GM18909 (cell line): Measurements from ENCODE around the gene EXOC4.
"Not testable (repeated sequence)": the region's sequence is repeated elsewhere in the genome, so short reads cannot be mapped to it uniquely, and the experiment has no call there.

Experiments used
- ATAC-seq: cut with Tn5 transposase; IDR thresholded peaks from one replicate; pipeline ENCODE4 v1.9.1; 2021; ENCODE audit warnings: mild to moderate bottlenecking; ENCODE audit not compliant: unreplicated experiment, poor library complexity

The EXOC4 gene

GRCh38 chr7:133983685-133984419 lies 731.0 kb downstream of the EXOC4 start:
- no peak for ATAC-seq

- ATAC-seq: no peak
Measured at GRCh38 chr7:133985300-133985699, 732.4 kb downstream of the EXOC4 start.

- ATAC-seq: no peak
Measured at GRCh38 chr7:133987582-133987981, 734.7 kb downstream of the EXOC4 start.

GRCh38 chr7:133993547-133993946 lies 740.7 kb downstream of the EXOC4 start:
- no peak for ATAC-seq

- not testable (repeated sequence) for ATAC-seq
Measured at GRCh38 chr7:133994100-133994499, 741.2 kb downstream of the EXOC4 start.

GRCh38 chr7:133997463-133997862 lies 744.6 kb downstream of the EXOC4 start:
- ATAC-seq: no peak

- no peak for ATAC-seq
Measured at GRCh38 chr7:133999178-133999577, 746.3 kb downstream of the EXOC4 start.

- no peak for ATAC-seq
Measured at GRCh38 chr7:134004829-134005505, 752.1 kb downstream of the EXOC4 start.

GRCh38 chr7:134009314-134010110 lies 756.6 kb downstream of the EXOC4 start:
- no peak for ATAC-seq

GRCh38 chr7:134013249-134013648 lies 760.4 kb downstream of the EXOC4 start:
- ATAC-seq: no peak

GRCh38 chr7:134014935-134015334 lies 762.1 kb downstream of the EXOC4 start:
- no peak for ATAC-seq

- ATAC-seq: no peak
Measured at GRCh38 chr7:134016223-134016941, 763.5 kb downstream of the EXOC4 start.

GRCh38 chr7:134016942-134017303 lies 764.0 kb downstream of the EXOC4 start:
- ATAC-seq: no peak

- no peak for ATAC-seq
Measured at GRCh38 chr7:134018306-134018705, 765.4 kb downstream of the EXOC4 start.

GRCh38 chr7:134019251-134019650 lies 766.4 kb downstream of the EXOC4 start:
- ATAC-seq: no peak

GRCh38 chr7:134021836-134022235 lies 769.0 kb downstream of the EXOC4 start:
- no peak for ATAC-seq

- ATAC-seq: no peak
Measured at GRCh38 chr7:134022286-134022911, 769.5 kb downstream of the EXOC4 start.

- no peak for ATAC-seq
Measured at GRCh38 chr7:134024739-134025138, 771.9 kb downstream of the EXOC4 start.

- no peak for ATAC-seq
Measured at GRCh38 chr7:134028853-134029252, 776.0 kb downstream of the EXOC4 start.

GRCh38 chr7:134029743-134030142 lies 776.9 kb downstream of the EXOC4 start:
- no peak for ATAC-seq
